Testis (tissue), 2 donors: Measurements from ENCODE around the gene MMP28.

Experiments
- CTCF ChIP-seq, 3 experiments: fragments of 450-650 bp in 2 of 3; fragments of 200-600 bp in 1 of 3; sonication (generic) in 1 of 3; IDR thresholded peaks; one replicate each; pipeline ENCODE4 v1.5.1; 2016 to 2019; ENCODE audit warnings: antibody characterized with exemption in 3 of 3, mild to moderate bottlenecking in 2 of 3, moderate library complexity in 1 of 3
- POLR2A ChIP-seq: fragments of 450-650 bp; IDR thresholded peaks from one replicate; pipeline ENCODE4 v1.6.1; 2017; ENCODE audit warnings: antibody characterized with exemption, mild to moderate bottlenecking, moderate library complexity

- TF ChIP-seq CTCF (IDR thresholded peaks at IDR 0.05) (no peak), POLR2A (no peak)
Measured at GRCh38 chr17:35816723-35817122, 21.3 kb upstream of the MMP28 start.
